CD4-positive, alpha-beta T cell treated with Interleukin-10 for 1 hour (primary cell): ENCODE measurements around the gene IVD.
A peak's percentile ranks its signal among the peaks of the same experiment; 100 is the strongest.
"Not testable (repeated sequence)": the region's sequence is repeated elsewhere in the genome, so short reads cannot be mapped to it uniquely, and the experiment has no call there.

ENCODE experiments used
- DNase-seq: peaks from one replicate; pipeline ENCODE4 v3.0.0-alpha.2; 2020

IVD gene

GRCh38 chr15:40440743-40441564 lies 35.4 kb downstream of the IVD start, which contains the start of gene BAHD1:
Gene BAHD1, plus strand, starts transcription at chr15:40440953. Its CDS starts 17,512 bp downstream, at chr15:40458465.
- peak; percentile 96 for DNase-seq

GRCh38 chr15:40441565-40442531 lies 36.3 kb downstream of the IVD start:
- DNase-seq: no peak

GRCh38 chr15:40443255-40443654 lies 37.7 kb downstream of the IVD start:
- DNase-seq: no peak

GRCh38 chr15:40443846-40444245 lies 38.3 kb downstream of the IVD start:
- no peak for DNase-seq

GRCh38 chr15:40444736-40445135 lies 39.1 kb downstream of the IVD start:
- no peak for DNase-seq

- no peak for DNase-seq
Observed at GRCh38 chr15:40445421-40445922, 39.9 kb downstream of the IVD start.

- DNase-seq: no peak
Observed at GRCh38 chr15:40446144-40446543, 40.5 kb downstream of the IVD start.

GRCh38 chr15:40448354-40448753 lies 42.8 kb downstream of the IVD start:
- no peak for DNase-seq

GRCh38 chr15:40449275-40449674 lies 43.7 kb downstream of the IVD start:
- DNase-seq: no peak

- no peak for DNase-seq
Observed at GRCh38 chr15:40450047-40450446, 44.5 kb downstream of the IVD start.

- DNase-seq: no peak
Observed at GRCh38 chr15:40451527-40452158, 46.0 kb downstream of the IVD start.

- no peak for DNase-seq
Observed at GRCh38 chr15:40452296-40453090, 46.9 kb downstream of the IVD start.

GRCh38 chr15:40453941-40454340 lies 48.3 kb downstream of the IVD start:
- not testable (repeated sequence) for DNase-seq

- no peak for DNase-seq
Observed at GRCh38 chr15:40454904-40455391, 49.4 kb downstream of the IVD start.

- DNase-seq: no peak
Observed at GRCh38 chr15:40456299-40456712, 50.7 kb downstream of the IVD start.

- DNase-seq: no peak
Observed at GRCh38 chr15:40456738-40457137, 51.1 kb downstream of the IVD start.

GRCh38 chr15:40458495-40459371 lies 53.1 kb downstream of the IVD start:
- DNase-seq: no peak

GRCh38 chr15:40459391-40460015 lies 53.9 kb downstream of the IVD start:
- DNase-seq: no peak

GRCh38 chr15:40460404-40460803 lies 54.8 kb downstream of the IVD start:
- no peak for DNase-seq

GRCh38 chr15:40461958-40462357 lies 56.4 kb downstream of the IVD start:
- no peak for DNase-seq
